Measurements from ENCODE around the gene ERC1. TPM values are rescaled to one million over a fixed set of nuclear protein-coding genes. Genes with fewer than 3 reads are reported as not detected.
"Not testable (repeated sequence)": the region's sequence is repeated elsewhere in the genome, so short reads cannot be mapped to it uniquely, and the experiment has no call there.

Gene ERC1
- polyA plus RNA-seq, 10 donors: 20.1 to 28.1 (median 24.1) TPM

DNA sequence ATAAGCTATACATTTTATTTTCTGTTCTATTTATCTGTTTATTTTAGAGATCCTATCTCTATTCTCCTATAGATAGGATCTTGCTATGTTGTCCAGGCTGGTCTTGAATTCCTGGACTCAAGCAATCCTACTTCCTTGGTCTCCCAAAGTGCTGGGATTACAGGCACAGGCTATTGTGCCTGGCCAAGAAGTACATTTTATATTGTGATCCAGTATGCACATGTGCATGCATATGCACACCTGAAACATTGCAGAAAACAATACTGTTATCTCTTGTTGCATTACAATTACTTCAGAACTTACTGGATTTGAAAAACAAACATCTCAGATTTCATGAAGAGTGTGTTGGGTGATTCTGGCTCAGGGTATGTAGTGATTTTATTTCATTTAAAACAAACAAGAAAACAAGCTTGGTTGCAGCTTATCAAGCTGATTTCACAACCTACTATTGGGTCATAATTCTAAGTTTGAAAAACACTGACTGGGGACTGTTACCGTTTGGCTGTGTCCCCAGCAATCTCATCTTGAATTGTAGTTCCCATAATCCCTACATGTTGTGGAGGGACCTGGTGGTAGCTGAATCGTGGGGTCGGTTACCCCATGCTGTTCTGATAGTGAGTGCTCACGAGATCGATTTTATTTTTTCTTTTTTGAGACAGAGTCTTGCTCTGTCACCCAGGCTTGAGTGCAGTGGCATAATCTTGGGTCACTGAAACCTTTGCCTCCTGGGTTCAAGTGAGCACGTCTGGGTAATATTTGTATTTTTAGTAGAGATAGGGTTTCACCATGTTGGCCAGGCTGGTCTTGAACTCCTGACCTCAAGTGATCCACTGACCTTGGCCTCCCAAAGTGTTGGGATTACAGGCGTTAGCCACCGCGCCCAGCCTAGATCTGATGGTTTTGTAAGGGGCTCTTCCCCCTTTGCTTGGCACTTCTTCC is 31.3 kb downstream of the ERC1 start:
- DNase-seq: no peak

DNA sequence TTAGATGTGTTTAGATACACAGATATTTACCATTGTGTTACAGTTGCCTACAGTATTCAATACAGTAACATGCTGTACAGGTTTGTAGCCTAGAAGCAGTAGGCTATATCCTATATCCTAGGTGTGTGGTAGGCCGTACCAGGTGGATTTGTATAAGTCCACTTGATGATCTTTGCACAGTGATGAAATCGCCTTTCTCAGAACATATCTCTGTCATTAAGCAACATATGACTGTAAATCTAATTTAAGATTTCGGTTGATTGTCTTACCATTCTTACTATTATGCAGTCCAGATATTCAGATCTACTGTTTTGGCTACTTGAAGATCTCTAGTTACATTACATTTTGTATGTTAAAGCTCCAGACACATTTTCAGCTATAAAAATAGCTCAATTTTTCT is 39.8 kb downstream of the ERC1 start:
- DNase-seq: no peak

DNA sequence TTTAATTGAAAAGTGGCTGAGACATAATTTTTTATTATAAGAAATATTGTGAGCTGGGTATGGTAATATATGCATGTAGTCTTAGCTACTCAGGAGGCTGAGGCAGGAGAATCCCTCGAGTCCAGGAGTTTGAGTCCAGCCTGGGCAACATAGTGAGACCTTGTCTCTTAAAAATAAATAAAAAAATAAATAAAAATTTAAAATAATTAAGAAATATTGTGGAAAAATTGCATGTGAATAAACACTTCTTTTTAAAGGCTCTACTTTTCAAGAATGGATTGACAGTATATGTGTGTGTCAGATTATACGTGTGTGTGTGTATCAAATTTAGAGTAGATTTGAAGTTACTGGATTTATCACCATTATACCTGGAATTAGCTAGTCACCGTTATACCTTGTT is 43.2 kb downstream of the ERC1 start:
- DNase-seq: no peak

DNA sequence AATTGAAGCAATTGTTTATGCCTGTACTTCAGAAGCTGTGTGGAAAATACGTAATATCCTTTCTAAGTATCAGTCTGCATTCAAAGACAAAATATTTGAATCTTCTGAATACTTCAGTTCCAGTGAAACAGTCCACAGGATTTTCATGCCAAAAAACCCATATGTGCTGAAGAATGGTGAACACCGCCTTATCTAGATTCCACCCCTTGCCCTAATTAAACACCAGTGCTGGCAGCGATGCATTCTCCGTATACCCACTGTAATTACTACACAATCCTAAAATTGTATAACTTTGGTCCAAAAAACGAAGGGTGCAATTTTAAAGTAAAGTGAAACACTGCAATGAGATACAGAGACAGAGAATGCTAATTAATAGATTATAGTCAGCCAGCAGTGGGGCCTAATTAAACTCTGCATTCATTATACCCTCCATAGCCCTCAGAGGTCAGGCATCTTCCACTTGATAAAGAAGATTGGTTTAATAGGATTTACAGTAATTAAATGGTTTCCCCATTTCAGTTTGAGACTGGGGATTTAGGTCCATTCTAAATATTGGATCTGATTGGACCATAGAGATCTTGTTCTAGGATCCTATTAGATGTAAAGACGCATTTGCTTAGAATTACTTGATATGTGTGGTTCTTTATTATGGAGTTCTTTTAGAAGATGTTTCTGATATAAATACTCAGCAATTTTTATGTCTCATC is 43.9 kb downstream of the ERC1 start:
- no peak for DNase-seq

DNA sequence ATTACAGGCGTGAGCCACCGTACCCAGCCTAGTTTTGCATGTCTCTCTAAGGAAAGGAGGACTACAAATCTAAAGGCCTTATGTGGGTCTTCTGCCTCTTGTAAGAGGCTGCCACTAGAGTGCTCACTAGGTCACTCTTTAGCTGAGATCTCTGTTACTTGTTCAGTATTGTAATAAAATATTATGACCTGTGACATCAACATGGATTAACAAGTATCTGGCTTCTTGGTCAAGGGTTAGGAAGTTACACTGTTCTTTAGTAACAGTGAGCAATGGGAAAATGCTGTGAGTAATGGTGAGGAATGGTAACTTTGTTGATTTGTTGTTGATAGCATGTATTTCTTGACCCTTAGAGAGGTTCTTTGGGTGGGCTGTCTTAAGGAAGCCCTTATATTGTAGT is 50.5 kb downstream of the ERC1 start:
- no peak for DNase-seq

DNA sequence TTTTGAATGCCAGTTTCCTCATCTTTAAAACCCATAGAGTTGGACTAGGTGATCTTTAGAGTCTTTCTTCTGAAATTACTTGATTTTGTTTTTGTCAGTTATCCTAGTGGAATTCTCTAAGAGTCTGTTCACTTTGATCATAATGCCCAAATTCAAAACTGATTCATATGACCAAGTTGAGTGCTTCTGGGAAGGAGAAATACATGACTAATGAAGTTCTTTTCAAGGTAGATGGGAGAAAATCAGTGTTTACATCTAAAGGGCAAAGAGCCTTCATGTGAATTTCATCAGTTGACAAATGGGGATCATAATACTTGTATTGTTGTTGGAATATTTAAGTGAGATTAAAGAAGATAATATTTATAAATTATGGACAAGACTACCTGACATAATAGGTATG is 53.2 kb downstream of the ERC1 start:
- DNase-seq: no peak

DNA sequence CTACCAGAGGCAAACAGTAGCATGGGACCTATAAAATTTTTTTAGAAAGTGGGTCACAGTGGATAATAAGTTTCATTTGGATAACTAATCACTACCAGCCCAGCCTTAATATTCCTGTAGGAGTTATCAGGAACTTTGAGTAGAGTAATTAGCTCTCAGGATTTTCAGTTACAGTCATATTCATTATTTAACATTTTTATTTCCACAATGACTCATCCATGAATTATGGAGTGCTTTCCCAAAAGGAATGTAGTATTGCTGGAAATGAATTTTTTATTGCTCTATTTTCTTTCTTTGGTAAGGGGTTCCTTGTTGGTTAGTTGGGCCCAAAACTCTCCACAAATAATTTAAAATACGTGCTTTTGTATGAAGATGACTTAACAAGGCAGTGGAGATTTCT is 53.7 kb downstream of the ERC1 start:
- peak in 1 of 3 donors; percentile 23 for DNase-seq

DNA sequence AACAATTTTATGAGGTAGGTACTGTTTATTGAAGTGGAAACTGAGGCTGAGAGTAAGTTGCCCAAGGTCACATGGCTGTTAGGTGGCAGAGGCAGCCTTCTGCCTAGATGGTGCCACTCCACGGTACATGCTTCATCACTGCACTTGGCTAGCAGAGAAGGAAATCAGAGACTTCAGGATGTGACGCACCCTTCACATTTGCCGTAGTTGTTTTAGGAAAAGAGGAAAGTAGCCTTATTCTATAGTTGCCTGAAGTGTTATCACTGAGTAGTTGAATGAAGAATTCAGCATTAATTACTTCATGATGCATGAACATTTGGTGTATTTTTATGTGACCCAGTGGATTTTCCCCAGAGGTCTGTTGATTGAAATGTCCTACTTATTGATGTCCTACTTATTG is 55.7 kb downstream of the ERC1 start:
- no peak for DNase-seq

DNA sequence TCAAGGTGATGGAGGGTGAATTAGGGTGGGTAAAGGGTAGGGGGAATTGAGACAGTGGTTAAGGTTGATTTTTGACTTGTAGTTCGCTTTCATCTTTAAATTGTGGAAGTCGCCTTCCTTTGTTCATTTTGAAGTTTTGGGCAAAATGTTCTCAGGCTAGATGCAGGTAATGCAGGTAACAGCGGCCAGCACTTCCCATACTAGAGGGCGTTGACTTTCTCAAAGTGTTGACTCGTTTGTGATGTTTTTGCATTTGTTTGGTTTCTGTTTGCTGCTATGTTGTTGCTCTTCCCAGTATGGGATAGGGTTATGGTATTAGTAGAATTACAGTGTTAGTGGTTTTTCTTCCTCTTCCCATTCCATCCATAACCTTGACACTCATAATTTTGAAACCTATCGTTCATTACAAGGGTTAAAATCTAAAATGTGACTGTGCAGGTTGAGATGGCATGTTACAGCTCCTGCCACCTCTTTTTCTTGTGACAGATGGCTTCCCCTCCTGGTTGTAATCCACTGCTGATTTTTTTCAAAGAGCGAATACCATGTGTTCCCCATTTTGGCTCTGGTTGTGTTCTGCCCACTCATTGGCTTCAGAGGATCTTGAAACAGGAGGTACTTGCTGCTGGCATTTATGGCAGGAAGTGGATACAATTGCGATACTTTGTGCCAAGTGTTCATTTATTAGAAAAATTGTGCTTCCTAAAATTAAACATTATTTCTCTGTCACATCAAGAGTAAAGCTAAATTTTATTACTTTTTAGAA is 57.1 kb downstream of the ERC1 start:
- peak; percentile 4 to 20 (median 10) for DNase-seq

DNA sequence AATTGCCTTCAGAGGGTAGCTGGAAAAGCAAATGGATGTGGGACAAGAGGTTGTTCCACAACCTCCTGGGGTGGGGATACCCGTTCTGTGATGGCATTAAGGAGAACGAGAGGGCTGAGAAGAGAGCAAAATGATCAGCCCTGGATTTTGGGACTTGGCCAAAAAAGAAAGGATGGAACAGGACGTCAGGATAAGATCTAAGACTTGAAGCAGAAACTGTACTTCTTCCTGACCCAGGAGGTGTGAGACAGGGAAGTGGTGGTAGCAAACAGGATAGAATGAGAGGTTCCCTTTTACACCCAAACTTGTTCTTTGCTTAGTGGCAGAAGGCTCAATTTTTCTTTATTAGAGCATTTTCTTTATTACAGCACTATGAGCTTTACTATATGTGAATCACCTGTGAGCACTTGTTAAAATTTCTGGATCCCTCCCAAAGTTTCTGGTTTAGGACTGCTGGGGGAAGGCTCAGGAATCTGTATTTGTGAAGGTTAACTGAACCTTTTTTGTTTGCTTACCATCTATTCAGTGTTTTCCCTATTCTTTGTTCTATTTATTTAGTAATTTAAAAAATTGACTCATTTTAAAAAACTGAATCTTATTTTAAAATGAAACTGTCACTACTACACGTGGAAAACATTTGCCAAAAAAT is 59.2 kb downstream of the ERC1 start:
- DNase-seq: no peak

DNA sequence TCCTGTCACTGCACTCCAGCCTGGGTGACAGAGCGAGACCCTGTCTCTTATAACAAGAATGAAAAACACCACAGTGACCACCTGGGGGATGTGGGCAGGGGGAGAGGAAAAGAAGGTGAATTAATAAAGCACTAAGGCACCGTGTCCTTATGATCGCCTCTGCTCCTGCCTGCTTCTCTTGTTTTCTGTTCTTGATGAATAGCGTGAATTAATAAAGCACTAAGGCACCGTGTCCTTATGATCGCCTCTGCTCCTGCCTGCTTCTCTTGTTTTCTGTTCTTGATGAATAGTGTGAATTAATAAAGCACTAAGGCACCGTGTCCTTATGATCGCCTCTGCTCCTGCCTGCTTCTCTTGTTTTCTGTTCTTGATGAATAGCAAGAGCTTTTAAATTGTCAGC is 60.6 kb downstream of the ERC1 start:
- not testable (repeated sequence) for DNase-seq

DNA sequence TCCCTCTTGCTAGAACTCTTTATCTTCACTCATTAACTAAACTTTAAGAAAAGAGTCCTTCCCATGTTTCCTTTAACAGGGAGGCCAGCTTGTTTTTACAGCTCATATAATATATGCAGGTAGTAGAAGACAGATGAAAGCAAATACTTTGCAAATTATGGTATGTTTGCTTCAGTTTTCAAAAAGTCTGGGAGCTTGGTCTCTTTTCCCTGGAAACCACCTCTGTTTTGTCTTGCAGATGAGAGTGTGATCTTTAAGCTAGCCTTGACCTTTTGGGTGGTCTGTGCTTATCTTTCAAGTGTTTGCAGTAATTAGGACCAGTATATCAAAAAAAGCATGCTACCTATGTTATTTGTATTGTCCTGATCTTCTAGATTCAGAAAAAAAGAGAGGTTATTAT is 62.7 kb downstream of the ERC1 start:
- no peak for DNase-seq

DNA sequence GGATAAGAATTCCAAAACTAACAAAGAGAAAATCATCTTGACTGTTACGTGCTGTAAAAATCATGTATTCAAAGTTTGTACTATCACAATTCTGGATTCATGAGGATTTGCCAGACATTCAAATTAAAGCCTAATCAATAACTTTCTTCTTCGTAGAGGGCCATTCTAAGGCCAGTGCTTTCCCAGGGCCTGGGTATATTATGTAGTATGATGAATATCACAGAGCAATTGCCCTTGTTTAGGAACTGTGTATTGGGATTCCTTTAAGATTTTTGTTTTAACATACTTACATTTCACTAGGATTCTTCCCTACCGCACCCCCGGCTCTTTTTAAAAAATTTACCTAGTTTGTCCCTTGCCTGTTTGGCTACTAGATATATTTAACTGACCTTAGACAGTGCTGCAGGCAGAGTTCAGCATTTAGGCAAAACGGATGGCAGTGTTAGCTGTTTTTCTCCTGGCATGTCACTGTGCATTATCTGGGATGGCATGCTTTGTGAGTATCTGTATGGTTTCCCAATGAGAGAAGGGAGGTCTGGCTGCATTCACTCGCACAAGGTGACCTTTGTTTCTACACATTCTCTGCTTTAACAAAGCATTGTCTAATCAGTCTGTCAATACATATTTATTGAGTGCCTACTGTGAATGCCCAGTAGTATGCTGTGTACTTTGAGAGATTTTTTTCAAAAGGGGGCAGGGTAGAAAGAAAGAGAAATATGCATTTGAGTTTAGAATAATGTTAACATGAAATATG is 63.3 kb downstream of the ERC1 start:
- no peak for DNase-seq

DNA sequence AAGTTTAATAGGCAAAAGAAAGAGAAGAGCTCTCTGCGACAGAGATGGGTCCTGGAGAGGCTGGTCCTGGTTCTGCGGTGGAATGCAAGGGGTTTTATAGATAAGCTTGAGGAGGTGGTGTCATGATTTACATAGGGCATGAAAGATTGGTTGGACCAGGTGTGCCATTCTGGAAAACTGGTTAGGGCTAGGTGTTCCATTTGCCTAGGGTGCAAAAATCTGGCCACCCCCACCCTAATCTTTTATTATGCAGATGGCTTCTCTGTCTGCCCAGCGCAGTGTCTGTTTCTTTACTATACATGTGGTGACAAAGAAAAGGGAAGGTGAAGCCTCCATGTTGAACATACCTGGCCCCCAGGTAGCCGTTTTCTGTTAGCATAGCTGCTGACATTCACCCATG is 65.4 kb downstream of the ERC1 start:
- DNase-seq: no peak

DNA sequence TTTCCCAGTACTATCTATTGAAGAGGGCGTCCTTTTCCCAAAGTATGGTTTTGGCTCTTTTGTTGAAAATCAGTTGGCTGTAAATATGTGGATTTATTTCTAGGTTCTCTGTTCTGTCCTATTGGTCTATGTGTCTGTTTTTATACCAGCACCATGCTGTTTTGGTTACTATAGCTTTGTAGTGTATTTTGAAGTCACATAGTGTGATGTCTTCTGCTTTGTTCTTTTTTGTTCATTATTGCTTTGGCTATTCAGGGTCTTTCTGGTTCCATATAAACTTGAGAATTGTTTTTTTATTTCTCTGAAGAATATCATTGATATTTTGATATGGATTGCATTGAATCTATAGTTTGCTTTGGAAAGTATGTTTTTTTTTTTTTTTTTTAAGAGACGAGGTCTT is 67.4 kb downstream of the ERC1 start:
- DNase-seq: no peak

DNA sequence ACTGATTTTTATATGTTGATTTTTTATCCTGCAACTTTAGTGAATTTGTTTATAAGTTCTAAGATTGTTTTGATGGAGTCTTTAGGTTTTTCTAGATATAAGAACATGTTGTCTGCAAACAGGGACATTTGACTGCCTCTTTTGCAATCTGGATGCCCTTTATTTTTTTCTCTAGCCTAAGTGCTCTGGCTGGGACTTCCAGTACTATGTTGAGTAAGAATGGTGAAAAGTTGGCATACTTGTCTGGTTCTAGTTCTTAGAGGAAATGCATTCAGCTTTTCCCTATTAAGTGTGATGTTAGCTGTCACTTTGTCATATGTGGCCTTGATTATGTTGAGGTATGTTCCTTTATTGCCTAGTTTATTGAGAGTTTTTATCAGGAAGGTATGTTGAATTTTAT is 68.1 kb downstream of the ERC1 start:
- DNase-seq: no peak

DNA sequence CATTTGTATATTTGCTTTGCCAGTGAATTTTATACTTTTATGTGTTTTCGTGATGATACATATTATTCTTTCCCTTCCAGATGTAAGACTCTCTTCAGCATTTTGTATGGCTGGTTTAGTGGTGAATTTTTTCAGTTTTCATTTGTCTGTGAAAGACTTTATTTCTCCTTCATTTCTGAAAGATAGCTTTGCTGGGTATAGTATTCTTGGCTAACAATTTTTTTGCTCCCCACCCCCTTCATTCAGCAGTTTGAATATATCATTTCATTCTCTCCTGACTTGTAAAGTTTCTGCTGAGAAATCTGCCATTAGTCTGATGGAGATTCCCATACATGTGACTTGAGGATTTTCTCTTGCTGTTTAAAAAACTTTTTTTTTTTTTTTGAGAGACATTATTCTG is 72.8 kb downstream of the ERC1 start:
- no peak for DNase-seq

DNA sequence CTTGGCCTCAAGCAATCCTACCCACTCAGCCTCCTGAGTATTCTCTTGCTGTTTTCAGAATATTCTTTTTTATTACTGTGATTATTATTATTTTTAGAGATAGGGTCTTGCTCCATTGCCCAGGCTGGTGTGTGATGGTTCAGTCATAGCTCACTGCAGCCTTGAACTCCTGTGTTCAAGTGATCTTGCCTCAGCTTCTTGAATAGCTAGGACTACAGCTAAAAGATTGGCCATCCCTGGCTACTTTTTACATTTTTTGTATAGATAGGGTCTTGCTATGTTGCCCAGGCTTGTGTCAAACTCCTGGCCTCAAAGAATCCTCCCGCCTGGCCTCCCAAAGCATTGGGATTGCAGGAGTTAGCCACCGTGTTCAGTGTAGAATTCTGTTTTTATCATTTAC is 73.3 kb downstream of the ERC1 start:
- DNase-seq: no peak

DNA sequence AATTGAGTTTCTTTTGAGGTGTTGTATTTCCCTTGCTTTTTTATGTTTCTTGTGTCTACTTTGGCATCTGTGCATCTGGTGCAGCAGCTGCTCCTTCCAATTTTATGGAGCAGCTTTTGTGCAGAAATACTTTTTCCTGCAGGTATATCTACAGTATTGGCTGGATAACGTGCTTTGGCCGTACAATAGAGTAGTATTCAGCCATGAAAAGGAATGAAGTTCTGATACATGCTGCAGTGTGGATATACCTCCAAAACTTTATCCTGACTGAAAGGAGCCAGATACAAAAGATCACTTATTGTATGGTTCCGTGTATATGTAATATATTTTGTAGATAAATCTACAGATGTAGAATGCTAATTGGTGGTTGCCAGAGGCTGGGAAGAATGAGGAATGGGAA is 74.6 kb downstream of the ERC1 start:
- no peak for DNase-seq

DNA sequence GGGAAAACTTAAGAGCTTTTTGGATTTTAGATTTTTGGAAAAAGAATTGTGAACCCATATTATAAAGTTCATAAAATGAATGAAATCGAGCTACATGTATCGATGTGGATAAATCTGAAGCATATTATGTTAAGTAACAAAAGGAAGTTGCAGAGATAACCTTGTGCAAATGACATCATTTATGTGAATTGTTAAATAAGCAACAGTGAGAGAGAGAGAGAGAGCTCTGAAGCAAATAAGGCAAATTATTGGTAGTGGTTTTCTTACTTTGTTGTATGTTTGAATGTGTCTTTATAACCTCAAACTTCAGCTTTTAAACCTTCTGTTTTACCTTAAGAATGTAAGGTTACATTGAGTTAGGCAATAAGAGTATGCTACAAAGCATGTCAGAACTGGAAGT is 78.8 kb downstream of the ERC1 start:
- no peak for DNase-seq

DNA sequence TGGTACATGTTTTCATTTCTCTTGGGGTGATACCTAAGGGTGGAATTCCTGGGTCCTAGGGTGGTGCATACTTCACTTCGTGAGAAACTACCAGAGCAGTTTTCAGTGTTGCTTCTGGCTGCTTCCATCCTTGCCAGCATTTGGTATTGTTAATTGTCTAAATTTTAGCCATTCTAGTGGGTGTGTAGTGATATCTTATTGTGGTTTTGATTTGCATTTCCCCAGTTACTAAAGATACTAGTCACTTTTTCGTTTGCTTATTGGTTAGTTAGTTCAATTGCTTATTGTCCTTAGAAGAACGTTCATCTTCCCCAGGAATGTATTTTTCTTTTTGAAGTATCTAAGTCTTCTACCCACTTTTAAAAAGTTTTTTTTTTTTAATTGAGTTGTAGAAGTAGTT is 80.2 kb downstream of the ERC1 start:
- no peak for DNase-seq

Measured in muscle of back (tissue), 11 donors.